ENCODE results near the gene THRAP3.

DNA sequence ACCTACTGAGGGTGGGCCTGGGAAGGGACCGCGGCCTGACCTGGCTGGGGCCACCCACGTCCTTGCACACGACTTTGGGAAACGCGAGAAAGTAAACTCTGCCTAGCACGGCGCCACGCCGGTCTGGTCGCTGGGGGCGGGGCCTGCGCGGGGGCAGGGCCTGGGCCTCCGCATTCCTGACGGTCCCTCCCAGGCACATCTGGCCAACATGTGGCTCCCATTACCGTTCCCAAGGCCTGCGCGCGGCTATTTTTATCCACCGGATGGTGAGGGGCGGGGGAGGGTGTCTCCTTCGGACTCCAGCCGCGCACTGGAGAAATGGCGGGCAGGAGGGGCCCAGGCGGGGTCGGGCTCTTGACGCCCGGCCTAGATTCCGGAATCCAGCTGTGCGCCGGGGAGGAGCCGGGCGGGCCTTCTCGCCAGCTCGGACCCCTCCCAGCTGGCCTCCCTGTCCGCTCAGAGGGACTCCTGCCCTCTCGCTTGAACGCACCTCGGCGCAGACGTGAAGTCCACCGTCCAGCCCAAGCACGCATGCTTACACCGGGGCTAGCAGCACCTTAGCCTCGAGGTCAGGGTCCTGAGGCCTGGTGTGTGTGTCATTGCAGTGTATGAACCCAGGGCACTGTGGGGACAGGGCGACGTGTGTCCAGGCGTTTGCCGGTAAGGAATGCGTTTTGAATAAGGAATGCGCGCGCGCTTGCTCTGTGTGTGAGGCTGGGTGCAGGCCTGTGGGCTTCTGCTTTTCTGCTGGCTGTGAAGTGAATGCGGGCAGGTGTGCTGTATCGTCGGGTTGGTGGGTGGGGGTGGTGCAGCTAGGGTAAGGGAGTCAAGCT, 97.1 kb downstream of the THRAP3 start:
- TF ChIP-seq, protein P1, sequence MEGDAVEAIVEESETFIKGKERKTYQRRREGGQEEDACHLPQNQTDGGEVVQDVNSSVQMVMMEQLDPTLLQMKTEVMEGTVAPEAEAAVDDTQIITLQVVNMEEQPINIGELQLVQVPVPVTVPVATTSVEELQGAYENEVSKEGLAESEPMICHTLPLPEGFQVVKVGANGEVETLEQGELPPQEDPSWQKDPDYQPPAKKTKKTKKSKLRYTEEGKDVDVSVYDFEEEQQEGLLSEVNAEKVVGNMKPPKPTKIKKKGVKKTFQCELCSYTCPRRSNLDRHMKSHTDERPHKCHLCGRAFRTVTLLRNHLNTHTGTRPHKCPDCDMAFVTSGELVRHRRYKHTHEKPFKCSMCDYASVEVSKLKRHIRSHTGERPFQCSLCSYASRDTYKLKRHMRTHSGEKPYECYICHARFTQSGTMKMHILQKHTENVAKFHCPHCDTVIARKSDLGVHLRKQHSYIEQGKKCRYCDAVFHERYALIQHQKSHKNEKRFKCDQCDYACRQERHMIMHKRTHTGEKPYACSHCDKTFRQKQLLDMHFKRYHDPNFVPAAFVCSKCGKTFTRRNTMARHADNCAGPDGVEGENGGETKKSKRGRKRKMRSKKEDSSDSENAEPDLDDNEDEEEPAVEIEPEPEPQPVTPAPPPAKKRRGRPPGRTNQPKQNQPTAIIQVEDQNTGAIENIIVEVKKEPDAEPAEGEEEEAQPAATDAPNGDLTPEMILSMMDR (IDR thresholded peaks at IDR 0.05): no peak
- TF ChIP-seq POLR2AphosphoS5 (IDR thresholded peaks at IDR 0.05) (no peak), EP300 (IDR thresholded peaks at IDR 0.05; ENCODE audit: low read depth) (no peak)
